H9 (cell line): ENCODE results near the gene ZNF469. TPM values are rescaled to one million over a fixed set of nuclear protein-coding genes. Genes with fewer than 3 reads are reported as not detected.

Source experiments
- DNase-seq: peaks from one replicate; pipeline ENCODE4 v3.0.0-alpha.2; 2017
- H2AFZ ChIP-seq: one replicate; pipeline ENCODE4 v1.6.1; 2013; ENCODE audit warnings: mild to moderate bottlenecking, low read length, control low read depth, moderate library complexity
- H2AK5ac ChIP-seq: 2 replicates; pipeline ENCODE4 v1.6.1; 2013; ENCODE audit warnings: low read length, control low read depth, mixed read lengths; ENCODE audit not compliant: insufficient read length
- H2BK120ac ChIP-seq: one replicate; pipeline ENCODE4 v1.6.1; 2013; ENCODE audit warnings: low read depth, mild to moderate bottlenecking, low read length, control low read depth, inconsistent platforms; ENCODE audit not compliant: poor library complexity, severe bottlenecking
- H2BK12ac ChIP-seq: 2 replicates; pipeline ENCODE4 v1.6.1; 2013; ENCODE audit warnings: low read length, control low read depth, mixed read lengths, low read depth; ENCODE audit not compliant: insufficient read length
- H2BK15ac ChIP-seq: 2 replicates; pipeline ENCODE4 v1.6.1; 2013; ENCODE audit warnings: low read depth, low read length, control low read depth
- H2BK20ac ChIP-seq: one replicate; pipeline ENCODE4 v1.6.1; 2013; ENCODE audit warnings: low read depth, mild to moderate bottlenecking, low read length, control low read depth, inconsistent platforms; ENCODE audit not compliant: poor library complexity, severe bottlenecking
- H2BK5ac ChIP-seq: 2 replicates; pipeline ENCODE4 v1.6.1; 2013; ENCODE audit warnings: low read length, control low read depth, mixed read lengths; ENCODE audit not compliant: insufficient read length
- H3K14ac ChIP-seq: 2 replicates; pipeline ENCODE4 v1.6.1; 2013; ENCODE audit warnings: low read length, control low read depth; ENCODE audit not compliant: insufficient read depth
- H3K18ac ChIP-seq: 2 replicates; pipeline ENCODE4 v1.6.1; 2013; ENCODE audit warnings: low read depth, mild to moderate bottlenecking, mixed read lengths, low read length, control low read depth; ENCODE audit not compliant: insufficient read length
- H3K23ac ChIP-seq: 2 replicates; pipeline ENCODE4 v1.6.1; 2013; ENCODE audit warnings: low read length, control low read depth, mixed read lengths, low read depth; ENCODE audit not compliant: insufficient read length
- H3K23me2 ChIP-seq: 2 replicates; pipeline ENCODE4 v1.6.1; 2013; ENCODE audit warnings: low read depth, mild to moderate bottlenecking, mixed read lengths, low read length, control low read depth; ENCODE audit not compliant: insufficient read length, poor library complexity, severe bottlenecking
- H3K27ac ChIP-seq: 2 replicates; pipeline ENCODE4 v1.5.1; 2013; ENCODE audit warnings: low read length, control low read depth, mixed read lengths, low read depth; ENCODE audit not compliant: insufficient read length
- H3K27me3 ChIP-seq: 2 replicates; pipeline ENCODE4 v1.6.1; 2013; ENCODE audit warnings: low read length, control low read depth, inconsistent platforms; ENCODE audit not compliant: insufficient read depth
- H3K4ac ChIP-seq: 2 replicates; pipeline ENCODE4 v1.6.1; 2013; ENCODE audit warnings: low read depth, mild to moderate bottlenecking, control low read depth, inconsistent platforms, low read length, moderate library complexity
- H3K4me1 ChIP-seq: 2 replicates; pipeline ENCODE4 v1.6.1; 2013; ENCODE audit warnings: low read length, control low read depth, inconsistent platforms; ENCODE audit not compliant: insufficient read depth
- H3K4me2 ChIP-seq: 2 replicates; pipeline ENCODE4 v1.6.1; 2013; ENCODE audit warnings: low read length, control low read depth, mixed read lengths; ENCODE audit not compliant: insufficient read length, insufficient read depth
- H3K56ac ChIP-seq: 2 replicates; pipeline ENCODE4 v1.6.1; 2013; ENCODE audit warnings: low read depth, mild to moderate bottlenecking, mixed read lengths, low read length, control low read depth; ENCODE audit not compliant: insufficient read length
- H3K79me1 ChIP-seq: 2 replicates; pipeline ENCODE4 v1.6.1; 2013; ENCODE audit warnings: low read depth, mild to moderate bottlenecking, moderate library complexity, low read length, control low read depth, inconsistent platforms; ENCODE audit not compliant: insufficient read depth, poor library complexity, severe bottlenecking
- H3K79me2 ChIP-seq: 2 replicates; pipeline ENCODE4 v1.6.1; 2013; ENCODE audit warnings: low read length, control low read depth, inconsistent platforms; ENCODE audit not compliant: insufficient read depth
- H3K9ac ChIP-seq: 2 replicates; pipeline ENCODE4 v1.6.1; 2013; ENCODE audit warnings: low read length, control low read depth, mixed read lengths; ENCODE audit not compliant: insufficient read length; ENCODE audit errors: extremely low read depth
- H3K9me3 ChIP-seq: one replicate; pipeline ENCODE4 v1.6.1; 2013; ENCODE audit warnings: low read depth, low read length, inconsistent platforms; ENCODE audit not compliant: control insufficient read depth
- H3T11ph ChIP-seq: one replicate; pipeline ENCODE4 v1.6.1; 2013; ENCODE audit warnings: mild to moderate bottlenecking, low read length, control low read depth, inconsistent platforms
- H4K20me1 ChIP-seq: one replicate; pipeline ENCODE4 v1.6.1; 2013; ENCODE audit not compliant: control insufficient read depth, insufficient read length, insufficient read depth
- H4K5ac ChIP-seq: 2 replicates; pipeline ENCODE4 v1.6.1; 2013; ENCODE audit warnings: low read depth, mild to moderate bottlenecking, mixed read lengths, low read length, control low read depth; ENCODE audit not compliant: insufficient read length
- H4K8ac ChIP-seq: replicated peaks from 2 replicates; pipeline ENCODE4 v1.6.1; 2013; ENCODE audit warnings: low read length, control low read depth, mixed read lengths, low read depth; ENCODE audit not compliant: insufficient read length
- H4K91ac ChIP-seq: 2 replicates; pipeline ENCODE4 v1.6.1; 2013; ENCODE audit warnings: low read depth, mild to moderate bottlenecking, moderate library complexity, mixed read lengths, low read length, control low read depth; ENCODE audit not compliant: insufficient read length
- H3K27ac Mint-ChIP-seq, 3 experiments: 2 replicates in 2 of 3; 3 replicates in 1 of 3; pipeline ENCODE4 v1.8.0; 2020 to 2021; ENCODE audit warnings: mixed read lengths in 3 of 3, mild to moderate bottlenecking in 1 of 3, moderate library complexity in 1 of 3
- H3K27me3 Mint-ChIP-seq: 2 replicates; pipeline ENCODE4 v1.8.0; 2021; ENCODE audit warnings: low read depth, mild to moderate bottlenecking, moderate library complexity, mixed read lengths
- H3K36me3 Mint-ChIP-seq, 3 experiments: 2 replicates in 2 of 3; 3 replicates in 1 of 3; pipeline ENCODE4 v1.8.0; 2020 to 2021; ENCODE audit warnings: low read depth in 3 of 3, mixed read lengths in 3 of 3; ENCODE audit not compliant: insufficient read depth in 1 of 3
- H3K4me1 Mint-ChIP-seq, 2 experiments: 2 replicates each; pipeline ENCODE4 v1.8.0; 2020; ENCODE audit warnings: mixed read lengths in 2 of 2
- H3K4me3 Mint-ChIP-seq, 2 experiments: 2 replicates in 1 of 2; 3 replicates in 1 of 2; pipeline ENCODE4 v1.8.0; 2020 to 2021; ENCODE audit warnings: mild to moderate bottlenecking in 2 of 2, mixed read lengths in 2 of 2, moderate library complexity in 1 of 2
- H3K9me3 Mint-ChIP-seq, 2 experiments: 2 replicates in 1 of 2; 3 replicates in 1 of 2; pipeline ENCODE4 v1.8.0; 2020; ENCODE audit warnings: mild to moderate bottlenecking in 2 of 2, mixed read lengths in 2 of 2, moderate library complexity in 1 of 2
- CTCF ChIP-seq: fragments of 200-600 bp; sonication (generic); conservative IDR thresholded peaks from 3 replicates; pipeline ENCODE4 v1.8.0; 2021; ENCODE audit warnings: antibody characterized with exemption, mild to moderate bottlenecking
- WGBS: extraction: QIAGEN DNeasy Blood & Tissue Kit; methylation state at CpG from one replicate; pipeline ENCODE4 v1.1.7; 2013; ENCODE audit warnings: missing lambda C conversion rate, low lambda C conversion rate, mixed read lengths; ENCODE audit not compliant: insufficient read length; ENCODE audit errors: extremely low coverage; 5-methylcytosine and 5-hydroxymethylcytosine counted together
- total RNA-seq: library from RNA; stranded (reverse); gene quantifications from 2 replicates; pipeline ENCODE4 v1.2.1, GENCODE V29; 2021

The ZNF469 gene
- total RNA-seq, 1 experiment from 2014 or later = 4.4 TPM

GRCh38 chr16:88340755-88341150, 42.0 kb upstream of the ZNF469 start:
- Histone ChIP-seq H2BK15ac (no peak overlapping the region), H3K23ac (no peak overlapping the region), H3K79me2 (no peaks in the 10 kb centered on the region), H3K23me2 (no peaks in the 10 kb centered on the region), H3K56ac (no peak overlapping the region), H2BK5ac (no peak overlapping the region), H4K5ac (no peak overlapping the region), H3K4me2 (no peak overlapping the region), H3K27ac (no peak overlapping the region), H3T11ph (no peak overlapping the region), H2AK5ac (no peak overlapping the region), H3K27me3 (no peaks in the 10 kb centered on the region), H4K91ac (no peak overlapping the region), H3K79me1 (no peaks in the 10 kb centered on the region), H2BK12ac (no peak overlapping the region), H2BK120ac (no peak overlapping the region), H3K9ac (no peak overlapping the region), H2AFZ (no peak overlapping the region), H3K18ac (no peak overlapping the region), H4K8ac (no peak overlapping the region), H4K20me1 (no peaks in the 10 kb centered on the region), H3K4ac (no peak overlapping the region), H2BK20ac (no peak overlapping the region), H3K9me3 (no peaks in the 10 kb centered on the region), H3K4me1 (no peaks in the 10 kb centered on the region), H3K14ac (no peak overlapping the region)
- H3K27ac Mint-ChIP-seq = no peak overlapping the region
- WGBS = no CpG with 5 or more reads among the region's 11 CpGs
- H3K4me1 Mint-ChIP-seq = peaks cover 0 to 3% of the 10 kb centered on the region in 2 experiments; a peak in 1 of 4 replicates
- H3K36me3 Mint-ChIP-seq = peaks cover 3 to 7% (median 4%) of the 10 kb centered on the region in 3 experiments; a peak in 6 of 7 replicates
- H3K27me3 Mint-ChIP-seq = peaks cover 8% of the 10 kb centered on the region
- H3K4me3 Mint-ChIP-seq = no peak overlapping the region
- no peak for DNase-seq
- TF ChIP-seq CTCF = no peak
- peaks cover 21 to 22% of the 10 kb centered on the region in 2 experiments for H3K9me3 Mint-ChIP-seq
